Middle frontal gyrus (tissue), 1 donor: ENCODE data around the gene LILRB4.
"Not testable (repeated sequence)": the region's sequence is repeated elsewhere in the genome, so short reads cannot be mapped to it uniquely, and the experiment has no call there.

ENCODE experiments used
- DNase-seq: peaks from one replicate; pipeline ENCODE4 v3.0.0-alpha.2; 2015; ENCODE audit warnings: low spot score; ENCODE audit errors: extremely low spot score

The LILRB4 gene

DNA sequence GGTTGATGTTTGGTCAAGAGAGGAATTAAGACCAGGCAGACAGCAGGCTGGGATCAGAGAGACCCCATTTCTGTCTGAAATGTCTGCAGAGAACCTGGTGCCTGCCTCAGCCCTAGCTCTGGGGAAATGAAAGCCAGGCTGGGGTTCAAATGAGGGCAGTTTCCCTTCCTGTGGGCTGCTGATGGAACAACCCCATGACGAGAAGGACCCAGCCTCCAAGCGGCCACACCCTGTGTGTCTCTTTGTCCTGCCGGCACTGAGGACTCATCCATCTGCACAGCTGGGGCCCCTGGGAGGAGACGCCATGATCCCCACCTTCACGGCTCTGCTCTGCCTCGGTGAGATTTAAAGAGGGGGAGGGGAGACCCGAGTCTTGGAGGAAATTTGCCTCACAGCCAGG lies at the start of gene LILRB4:
Gene LILRB4, plus strand, starts transcription at position 256 of the 400 bp plus-strand sequence. Its CDS starts 49 bp downstream, at position 305.
- DNase-seq = no peak

DNA sequence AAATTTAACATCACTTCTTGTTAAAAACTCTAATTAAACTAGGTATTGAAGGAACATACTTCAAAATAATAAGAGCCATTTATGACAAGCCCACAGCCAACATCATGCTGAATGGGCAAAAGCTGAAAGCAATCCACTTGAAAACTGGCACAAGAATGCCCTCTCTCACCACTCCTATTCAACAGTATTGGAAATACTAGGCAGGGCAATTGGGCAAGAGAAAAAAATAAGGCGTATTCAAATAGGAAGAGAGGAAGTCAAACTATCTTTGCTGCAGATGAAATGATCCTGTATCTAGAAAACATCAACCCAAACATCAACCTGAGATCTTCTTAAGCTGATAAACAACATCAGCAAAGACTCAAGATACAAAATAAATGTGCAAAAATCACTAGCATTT lies 48.1 kb upstream of the LILRB4 start:
- DNase-seq = no peak

DNA sequence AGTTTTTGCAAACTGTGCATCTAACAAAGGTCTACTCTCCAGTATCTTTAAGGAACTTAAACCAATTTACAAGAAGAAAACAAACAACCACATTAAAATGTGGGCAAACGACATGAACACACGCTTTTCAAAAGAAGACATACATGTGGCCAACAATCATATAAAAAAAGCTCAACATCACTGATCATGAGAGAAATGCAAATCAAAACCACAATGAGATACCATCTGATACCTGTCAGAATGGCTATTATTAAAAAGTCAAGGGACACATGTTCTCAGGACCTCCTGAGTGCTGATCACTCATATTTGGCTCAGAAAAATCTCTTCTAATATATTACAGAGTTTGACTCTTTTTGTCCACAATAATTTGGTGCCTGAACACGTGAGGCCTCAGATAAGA lies 46.7 kb upstream of the LILRB4 start:
- DNase-seq = no peak

DNA sequence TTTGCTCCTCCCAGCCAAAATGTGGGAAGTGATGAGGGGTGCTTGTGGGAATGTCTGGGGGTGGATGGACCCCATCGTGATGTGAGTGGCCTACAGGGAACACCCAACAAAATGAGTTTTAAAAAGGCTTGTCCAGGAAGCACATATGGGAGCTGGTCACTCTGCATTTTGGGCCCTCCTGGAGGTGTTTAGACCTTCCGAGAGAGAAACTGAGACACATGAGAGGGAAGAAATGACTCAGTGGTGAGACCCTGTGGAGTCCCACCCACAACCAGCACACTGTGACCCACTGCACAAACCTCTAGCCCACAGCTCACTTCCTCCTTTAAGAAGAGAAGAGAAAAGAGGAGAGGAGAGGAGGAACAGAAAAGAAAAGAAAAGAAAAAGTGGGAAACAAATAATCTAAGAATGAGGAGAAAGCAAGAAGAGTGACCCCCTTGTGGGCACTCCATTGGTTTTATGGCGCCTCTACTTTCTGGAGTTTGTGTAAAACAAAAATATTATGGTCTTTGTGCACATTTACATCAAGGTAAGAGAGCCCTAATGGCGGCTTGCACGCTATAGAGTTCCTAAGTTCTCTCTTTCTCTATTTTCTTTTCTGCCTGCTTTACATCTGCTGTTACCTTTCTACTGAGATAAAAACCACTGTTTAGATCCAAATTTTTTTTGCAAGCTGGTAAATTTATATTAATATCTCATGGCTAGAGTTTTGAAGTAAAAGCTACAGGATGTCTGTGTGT lies 45.8 kb upstream of the LILRB4 start:
- no peak for DNase-seq

DNA sequence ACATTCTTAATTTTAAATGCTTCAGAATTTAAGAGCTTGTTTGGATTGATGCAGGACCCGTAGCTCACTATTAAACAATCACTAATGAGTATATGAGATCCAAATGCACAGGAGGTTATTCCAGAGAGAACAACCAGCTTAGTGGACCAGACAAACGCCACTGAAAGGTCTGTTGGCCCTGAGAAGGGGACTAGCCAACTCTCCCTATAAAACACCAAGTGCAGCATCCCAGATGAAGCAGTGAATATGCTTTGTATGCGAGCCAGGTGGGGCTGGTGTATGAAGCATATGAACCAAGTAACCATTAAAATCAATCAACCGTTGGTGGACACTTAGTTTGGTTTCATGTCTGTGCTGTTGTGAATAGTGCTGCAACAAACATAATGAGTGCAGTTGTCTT lies 42.3 kb upstream of the LILRB4 start:
- DNase-seq = no peak

DNA sequence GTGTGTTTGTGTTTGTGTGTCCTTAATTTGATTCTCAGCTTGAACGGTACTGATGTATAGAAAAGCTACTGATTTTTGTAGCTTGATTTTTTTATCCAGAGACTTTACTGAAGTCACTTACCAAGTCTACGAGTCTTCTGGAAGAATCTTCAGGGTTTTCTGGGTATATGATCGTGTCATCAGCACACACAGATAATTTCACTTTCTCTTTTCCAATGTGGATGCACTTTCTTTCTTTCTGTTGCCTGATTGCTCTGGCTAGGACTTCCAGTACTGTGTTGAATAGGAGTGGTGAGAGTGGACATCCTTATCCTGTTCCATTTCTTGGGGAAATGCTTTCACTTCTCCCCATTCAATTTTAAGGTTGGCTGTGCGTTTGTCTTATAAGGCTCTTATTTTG lies 40.4 kb upstream of the LILRB4 start:
- DNase-seq = no peak

DNA sequence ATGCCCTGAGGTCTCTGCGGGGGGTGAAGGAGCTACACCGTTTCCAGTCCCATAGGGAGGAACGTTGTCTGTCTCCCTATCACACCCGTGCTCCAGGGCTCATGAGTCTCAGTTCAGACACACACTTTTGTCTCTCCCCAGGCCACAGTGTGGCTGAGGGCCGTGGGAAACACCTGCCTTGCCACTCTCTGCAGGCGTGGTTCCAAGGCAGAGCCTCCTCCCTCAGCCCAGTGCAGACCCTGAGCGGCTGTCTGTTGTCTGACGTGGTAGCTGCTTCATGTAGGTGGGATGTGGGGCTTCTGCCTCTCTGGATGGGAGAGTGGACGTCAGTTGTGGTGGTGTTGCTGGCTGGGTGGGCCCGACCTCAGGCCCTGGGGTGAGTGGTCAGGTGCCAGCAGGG lies 38.6 kb upstream of the LILRB4 start:
- not testable (repeated sequence) for DNase-seq

DNA sequence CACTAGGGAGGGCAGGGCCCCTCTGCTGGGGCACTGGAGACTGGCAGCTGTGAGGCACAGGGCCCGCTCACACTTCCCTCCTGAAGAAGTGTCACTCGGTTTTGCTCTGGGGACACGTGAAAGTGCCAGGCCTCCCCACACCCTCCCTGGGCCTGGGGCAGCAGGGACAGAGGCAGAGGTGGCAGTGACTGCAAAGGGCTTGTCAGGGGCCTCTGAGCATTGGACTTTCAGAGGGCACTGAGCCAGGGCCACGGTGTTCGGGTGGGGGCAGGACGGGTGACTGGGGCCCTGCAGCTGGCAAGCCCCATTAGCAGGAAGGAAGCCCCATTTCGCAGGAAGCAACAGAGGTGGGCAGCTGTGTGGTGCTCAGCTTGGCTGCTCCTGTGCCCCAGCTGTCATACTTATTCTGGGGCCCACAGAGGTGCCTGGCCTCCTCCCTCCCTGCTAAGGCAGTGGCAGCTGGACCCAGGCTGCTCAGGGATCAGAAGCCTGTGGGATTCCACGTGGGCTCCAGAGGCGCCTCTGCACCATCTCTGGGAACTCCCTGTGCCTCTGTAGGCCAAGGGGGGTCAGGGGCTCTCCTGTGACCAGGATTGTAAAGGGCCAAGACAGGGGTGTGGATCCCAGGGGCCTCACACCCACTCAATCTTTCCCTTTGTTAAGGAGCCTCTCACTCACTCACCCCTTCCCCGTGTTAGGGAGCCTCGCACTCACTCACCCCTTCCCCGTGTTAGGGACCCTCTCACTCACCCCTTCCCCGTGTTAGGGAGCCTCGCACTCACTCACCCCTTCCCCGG lies 37.7 kb upstream of the LILRB4 start:
- DNase-seq = not testable (repeated sequence)

DNA sequence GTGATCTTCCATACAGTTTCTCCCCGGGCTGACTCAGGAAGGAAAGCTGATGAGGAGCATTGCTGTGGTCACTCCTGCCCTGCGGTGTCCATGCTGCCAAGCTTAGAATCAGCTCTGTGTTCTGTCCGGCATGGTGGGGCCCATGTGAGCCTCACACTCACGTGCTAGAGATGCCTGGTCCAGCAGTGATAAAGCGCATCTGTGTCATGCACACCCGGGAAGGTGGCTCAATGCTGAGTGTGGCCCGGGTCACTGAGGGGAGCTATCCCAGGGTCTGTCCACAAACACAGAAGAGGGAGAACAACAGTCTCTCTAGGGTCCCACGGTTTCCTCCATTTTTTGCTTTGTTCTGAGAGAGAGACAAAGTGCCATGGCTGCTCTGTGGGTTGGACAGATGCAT lies 36.0 kb upstream of the LILRB4 start:
- no peak for DNase-seq

DNA sequence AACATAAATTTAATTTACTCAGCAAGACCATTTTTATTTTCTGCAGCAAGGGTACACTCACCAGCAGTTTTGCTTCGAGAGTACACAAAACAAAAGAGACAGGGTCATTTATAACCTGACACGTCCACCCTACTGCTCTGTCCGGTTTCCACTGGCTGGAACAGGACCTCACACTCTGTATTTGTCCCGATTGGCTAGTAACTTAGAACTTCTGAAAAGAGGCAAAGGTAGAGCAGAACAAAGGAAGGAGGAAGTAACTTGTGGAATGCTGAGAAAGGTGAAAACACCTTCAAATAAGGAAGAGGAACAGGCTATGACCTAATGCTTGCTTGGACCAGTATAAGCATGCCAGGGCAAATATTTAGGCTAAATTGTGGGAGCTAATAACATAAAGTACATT lies 34.9 kb upstream of the LILRB4 start:
- DNase-seq = not testable (repeated sequence)

DNA sequence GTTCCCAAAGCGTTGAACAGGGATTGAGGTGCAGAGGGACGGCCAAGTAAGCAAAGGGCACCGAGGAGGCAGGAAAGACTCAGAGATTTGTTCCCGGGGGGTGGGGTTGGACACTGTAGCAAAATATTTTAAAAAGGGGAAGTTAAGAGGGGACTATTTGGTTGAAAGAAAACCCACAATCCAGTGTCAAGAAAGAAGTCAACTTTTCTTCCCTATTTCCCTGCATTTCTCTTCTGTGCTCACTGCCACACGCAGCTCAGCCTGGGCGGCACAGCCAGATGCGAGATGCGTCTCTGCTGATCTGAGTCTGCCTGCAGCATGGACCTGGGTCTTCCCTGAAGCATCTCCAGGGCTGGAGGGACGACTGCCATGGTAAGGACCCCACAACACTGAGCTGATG lies 32.5 kb upstream of the LILRB4 start, which contains the start of gene LILRB1:
Gene LILRB1, plus strand, starts transcription at position 223 of the 400 bp plus-strand sequence. CDS start 590 bp downstream, outside the sequence.
- not testable (repeated sequence) for DNase-seq

DNA sequence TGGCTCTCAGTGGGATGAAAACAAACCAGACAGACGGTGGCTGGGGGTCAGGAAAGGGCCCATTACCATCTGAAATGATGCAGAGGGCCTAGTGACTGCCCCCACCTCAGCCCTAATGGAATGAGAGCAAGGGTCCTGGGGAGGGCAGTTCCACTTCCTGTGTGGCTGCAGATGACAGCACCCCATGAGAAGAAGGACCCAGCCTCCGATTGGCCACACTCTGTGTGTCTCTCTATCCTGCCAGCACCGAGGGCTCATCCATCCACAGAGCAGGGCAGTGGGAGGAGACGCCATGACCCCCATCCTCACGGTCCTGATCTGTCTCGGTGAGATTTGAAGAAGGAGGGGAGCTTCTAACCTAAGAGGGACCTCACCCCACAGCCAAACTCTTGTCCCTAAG lies 32.0 kb upstream of the LILRB4 start:
- DNase-seq = no peak

DNA sequence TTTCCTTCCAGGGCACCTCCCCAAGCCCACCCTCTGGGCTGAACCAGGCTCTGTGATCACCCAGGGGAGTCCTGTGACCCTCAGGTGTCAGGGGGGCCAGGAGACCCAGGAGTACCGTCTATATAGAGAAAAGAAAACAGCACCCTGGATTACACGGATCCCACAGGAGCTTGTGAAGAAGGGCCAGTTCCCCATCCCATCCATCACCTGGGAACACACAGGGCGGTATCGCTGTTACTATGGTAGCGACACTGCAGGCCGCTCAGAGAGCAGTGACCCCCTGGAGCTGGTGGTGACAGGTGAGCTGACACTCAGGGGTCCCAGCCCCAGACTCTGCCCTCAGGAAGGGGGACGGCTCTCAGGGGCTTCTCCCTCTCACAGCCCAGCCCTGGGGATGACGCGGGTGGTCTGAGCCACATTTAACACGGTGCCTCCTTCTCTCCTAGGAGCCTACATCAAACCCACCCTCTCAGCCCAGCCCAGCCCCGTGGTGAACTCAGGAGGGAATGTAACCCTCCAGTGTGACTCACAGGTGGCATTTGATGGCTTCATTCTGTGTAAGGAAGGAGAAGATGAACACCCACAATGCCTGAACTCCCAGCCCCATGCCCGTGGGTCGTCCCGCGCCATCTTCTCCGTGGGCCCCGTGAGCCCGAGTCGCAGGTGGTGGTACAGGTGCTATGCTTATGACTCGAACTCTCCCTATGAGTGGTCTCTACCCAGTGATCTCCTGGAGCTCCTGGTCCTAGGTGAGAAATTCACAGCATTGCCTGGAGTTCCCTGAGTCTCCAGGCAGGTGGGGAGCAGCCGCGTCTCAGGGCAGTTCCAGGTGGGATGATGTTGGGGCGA lies 31.1 kb upstream of the LILRB4 start:
- not testable (repeated sequence) for DNase-seq

DNA sequence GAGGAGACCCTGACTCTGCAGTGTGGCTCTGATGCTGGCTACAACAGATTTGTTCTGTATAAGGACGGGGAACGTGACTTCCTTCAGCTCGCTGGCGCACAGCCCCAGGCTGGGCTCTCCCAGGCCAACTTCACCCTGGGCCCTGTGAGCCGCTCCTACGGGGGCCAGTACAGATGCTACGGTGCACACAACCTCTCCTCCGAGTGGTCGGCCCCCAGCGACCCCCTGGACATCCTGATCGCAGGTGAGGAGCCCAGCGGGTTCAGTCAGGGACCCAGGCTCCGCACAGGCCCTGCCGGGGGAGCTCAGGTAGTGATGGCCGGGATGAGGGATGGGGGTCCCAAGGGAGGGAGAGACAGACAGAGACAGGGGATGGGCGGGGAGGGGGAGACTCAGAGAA lies 30.3 kb upstream of the LILRB4 start:
- DNase-seq = not testable (repeated sequence)

DNA sequence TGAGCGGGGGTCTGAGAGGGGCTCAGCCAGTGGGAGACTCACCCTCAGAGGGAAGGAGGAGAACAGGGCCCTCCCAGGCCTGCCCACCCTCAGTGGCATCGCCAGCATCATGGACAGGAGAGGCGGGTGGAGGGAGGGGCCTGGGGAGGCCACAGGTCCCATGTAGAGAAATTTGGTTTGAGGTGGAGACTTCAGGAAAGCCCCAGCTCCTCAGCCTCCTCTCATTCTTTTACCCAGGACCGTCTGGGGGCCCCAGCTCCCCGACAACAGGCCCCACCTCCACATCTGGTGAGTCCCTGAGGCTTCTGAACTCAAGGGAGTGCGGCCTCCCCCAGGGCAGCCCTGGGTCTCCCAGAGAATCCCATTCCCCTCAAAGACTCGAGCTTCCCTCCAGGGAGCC lies 29.4 kb upstream of the LILRB4 start:
- no peak for DNase-seq

DNA sequence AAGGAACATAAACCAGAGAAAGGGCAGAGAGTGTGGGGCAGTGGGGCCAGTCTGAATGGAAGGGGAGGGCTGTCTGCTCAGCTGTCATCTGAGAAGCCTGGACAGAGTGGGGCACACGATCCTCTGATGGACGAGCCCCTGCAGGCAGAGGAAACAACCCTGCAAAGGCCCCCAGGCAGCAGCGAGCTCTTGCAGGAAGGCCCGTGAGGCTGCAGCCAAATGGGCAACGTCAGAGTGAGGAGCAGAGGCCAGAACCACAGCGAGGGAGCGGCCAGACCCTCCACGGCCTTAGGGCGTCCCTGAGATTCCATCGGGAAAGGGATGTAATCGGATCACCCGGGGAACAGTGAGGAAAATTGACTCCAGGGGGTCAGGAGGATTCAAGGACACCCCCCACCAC lies 26.7 kb upstream of the LILRB4 start:
- not testable (repeated sequence) for DNase-seq

DNA sequence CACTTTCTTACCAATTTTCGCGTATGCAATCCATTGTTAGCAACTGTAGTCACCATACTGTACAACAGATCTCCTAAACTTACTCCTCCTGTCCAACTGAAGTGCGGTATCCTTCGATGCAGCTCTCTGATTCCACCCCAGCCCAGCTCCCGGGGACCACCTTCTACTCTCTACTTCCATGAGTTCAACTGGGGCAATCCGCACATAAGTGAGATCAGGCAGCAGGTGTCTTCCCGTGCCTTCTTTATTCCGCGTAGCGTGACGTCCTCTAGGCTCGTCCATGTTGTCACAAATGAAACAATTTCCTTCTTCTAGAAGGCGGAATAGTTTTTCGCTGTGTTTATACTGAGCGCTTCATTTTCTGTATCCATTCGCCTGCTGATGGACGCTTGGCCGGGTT lies 24.1 kb upstream of the LILRB4 start:
- no peak for DNase-seq

DNA sequence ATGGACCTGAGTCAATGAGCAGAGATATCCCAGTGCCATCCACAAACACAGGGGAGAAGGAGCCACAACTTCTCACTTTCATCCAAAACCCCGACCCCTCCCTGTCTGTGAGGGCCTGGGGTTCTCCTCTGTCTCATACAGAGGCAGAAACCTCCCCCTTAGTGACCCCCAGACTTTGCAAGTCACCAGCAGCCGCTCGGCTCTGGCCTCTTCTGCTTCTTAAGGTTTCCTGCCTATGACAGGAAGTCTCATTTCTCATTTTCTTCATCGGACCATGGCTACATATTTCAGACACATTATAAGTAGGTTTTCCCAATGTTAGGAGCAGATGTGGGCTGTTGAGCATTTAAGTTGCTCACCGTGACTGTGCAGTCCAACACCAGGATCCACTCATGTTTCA lies 19.8 kb upstream of the LILRB4 start:
- DNase-seq = not testable (repeated sequence)

DNA sequence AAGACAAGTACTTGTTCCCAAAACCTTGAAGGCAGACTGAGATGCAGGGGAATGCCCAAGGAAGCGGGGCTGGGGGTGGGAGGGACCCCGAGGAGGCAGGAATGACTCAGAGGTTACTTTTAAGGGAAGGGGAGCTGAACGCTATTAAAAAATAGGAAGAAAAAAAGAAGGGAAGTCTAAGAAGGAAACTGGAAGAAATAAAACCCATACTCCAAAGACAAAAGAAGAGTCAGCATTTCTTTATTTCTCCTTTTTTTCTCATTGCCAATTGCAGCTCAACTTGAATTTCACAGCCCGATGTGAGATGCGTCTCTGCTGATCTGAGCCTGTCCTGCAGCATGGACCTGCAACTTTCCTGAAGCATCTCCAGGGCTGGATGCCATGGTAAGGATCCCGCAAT lies 19.2 kb upstream of the LILRB4 start:
- DNase-seq = not testable (repeated sequence)

DNA sequence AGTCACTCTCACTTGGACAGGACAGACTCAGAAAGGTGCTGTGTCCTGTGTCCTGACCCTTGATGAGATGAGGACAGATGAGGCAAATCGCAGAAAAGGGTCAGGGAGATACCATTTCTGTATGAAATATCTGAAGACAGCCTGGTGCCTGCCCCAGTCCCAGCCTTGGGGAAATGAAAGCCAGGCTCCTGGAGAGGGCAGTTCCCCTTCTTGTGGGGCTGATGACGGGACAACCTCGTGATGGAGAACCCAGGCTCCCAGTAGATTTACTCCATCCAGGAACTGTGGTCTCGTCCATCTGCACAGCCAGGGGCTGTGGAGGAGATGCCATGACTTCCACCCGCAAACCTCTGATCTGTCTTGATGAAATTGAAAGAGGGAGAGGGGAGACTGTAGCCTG lies 18.7 kb upstream of the LILRB4 start:
- no peak for DNase-seq

DNA sequence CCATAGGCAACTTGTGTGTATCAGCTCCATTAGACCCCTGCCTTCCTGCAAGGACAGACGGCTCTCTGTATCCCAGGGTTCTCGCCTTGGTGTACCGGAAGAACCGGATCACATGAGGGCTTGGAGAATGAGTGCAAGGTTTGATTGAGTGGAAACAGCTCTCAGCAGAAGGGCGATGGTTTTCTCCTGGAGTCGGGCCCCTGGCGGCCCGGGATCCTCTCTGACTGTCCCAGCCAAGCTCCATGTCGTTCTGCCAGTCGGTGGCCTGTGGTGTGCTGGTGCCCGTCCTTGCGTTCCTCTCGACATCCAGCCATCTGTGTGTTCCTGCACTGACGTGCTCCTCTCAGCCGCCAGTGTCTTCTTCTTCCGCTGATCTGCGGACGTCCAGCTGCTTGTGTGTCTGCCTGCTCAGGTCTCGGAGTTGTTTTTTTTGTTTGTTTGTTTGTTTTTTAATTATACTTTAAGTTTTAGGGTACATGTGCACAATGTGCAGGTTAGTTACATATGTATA lies 16.4 kb upstream of the LILRB4 start:
- DNase-seq = no peak
